SK-N-SH treated with all-trans-retinoic acid at 6 μM for 48 hours (cell line): ENCODE measurements around the gene SFXN5.
"Not testable (repeated sequence)": the region's sequence is repeated elsewhere in the genome, so short reads cannot be mapped to it uniquely, and the experiment has no call there.

Source experiments
- ATAC-seq: fragments of 200-7000 bp; cut with Tn5 transposase; 3 replicates; pipeline ENCODE4 v1.9.1; 2020; ENCODE audit warnings: mild to moderate bottlenecking, moderate library complexity
- ARNTL ChIP-seq: fragments of 450-650 bp; formaldehyde crosslinking; IDR thresholded peaks from 2 replicates; pipeline ENCODE4 v1.5.0; 2020; ENCODE audit warnings: low read depth, mild to moderate bottlenecking, moderate library complexity, borderline replicate concordance
- BACH2 ChIP-seq: fragments of 250-450 bp; sonication (Bioruptor Pico); IDR thresholded peaks from 2 replicates; pipeline ENCODE4 v1.9.0; 2021; ENCODE audit warnings: mild to moderate bottlenecking, borderline replicate concordance
- CREB5 ChIP-seq: fragments of 250-450 bp; sonication (Bioruptor Pico); IDR thresholded peaks from 2 replicates; pipeline ENCODE4 v1.5.1; 2020; ENCODE audit warnings: low read depth, mild to moderate bottlenecking, moderate library complexity
- CSDC2 ChIP-seq: fragments of 250-450 bp; sonication (Bioruptor Pico); IDR thresholded peaks from 2 replicates; pipeline ENCODE4 v1.5.0; 2020; ENCODE audit warnings: mild to moderate bottlenecking, moderate library complexity
- ESRRG ChIP-seq: fragments of 250-450 bp; sonication (Bioruptor Pico); IDR thresholded peaks from 2 replicates; pipeline ENCODE4 v1.6.1; 2021; ENCODE audit warnings: mild to moderate bottlenecking
- GLIS3 ChIP-seq: fragments of 250-450 bp; sonication (Bioruptor Pico); IDR thresholded peaks from 2 replicates; pipeline ENCODE4 v1.5.0; 2020; ENCODE audit warnings: mild to moderate bottlenecking, moderate library complexity
- ISL1 ChIP-seq: fragments of 250-450 bp; sonication (Bioruptor Pico); IDR thresholded peaks from 2 replicates; pipeline ENCODE4 v2.1.2; 2022; ENCODE audit warnings: mild to moderate bottlenecking, moderate library complexity
- OSR1 ChIP-seq: fragments of 250-450 bp; sonication (Bioruptor Pico); IDR thresholded peaks from 2 replicates; pipeline ENCODE4 v1.8.0; 2022; ENCODE audit warnings: moderate library complexity, mild to moderate bottlenecking, inconsistent platforms
- PPARA ChIP-seq: fragments of 250-450 bp; sonication (Bioruptor Pico); IDR thresholded peaks from 2 replicates; pipeline ENCODE4 v1.5.0; 2020; ENCODE audit warnings: mild to moderate bottlenecking, borderline replicate concordance
- RARB ChIP-seq: fragments of 250-450 bp; sonication (Bioruptor Pico); IDR thresholded peaks from 2 replicates; pipeline ENCODE4 v1.8.0; 2021; ENCODE audit warnings: mild to moderate bottlenecking, moderate library complexity
- TCF4 ChIP-seq: fragments of 250-450 bp; sonication (Bioruptor Pico); IDR thresholded peaks from 2 replicates; pipeline ENCODE4 v1.8.0; 2021; ENCODE audit warnings: mild to moderate bottlenecking, moderate library complexity, borderline replicate concordance
- TOX ChIP-seq: fragments of 250-450 bp; sonication (Bioruptor Pico); IDR thresholded peaks from 2 replicates; pipeline ENCODE4 v1.8.0; 2021; ENCODE audit warnings: mild to moderate bottlenecking, moderate library complexity, borderline replicate concordance
- TSHZ2 ChIP-seq: fragments of 250-450 bp; sonication (Bioruptor Pico); IDR thresholded peaks from 2 replicates; pipeline ENCODE4 v1.5.0; 2020; ENCODE audit warnings: mild to moderate bottlenecking, moderate library complexity
- ZC3H10 ChIP-seq: fragments of 250-450 bp; sonication (Bioruptor Pico); IDR thresholded peaks from 2 replicates; pipeline ENCODE4 v1.5.1; 2021; ENCODE audit warnings: mild to moderate bottlenecking, moderate library complexity
- ZFP3 ChIP-seq: fragments of 250-450 bp; sonication (Bioruptor Pico); IDR thresholded peaks from 2 replicates; pipeline ENCODE4 v1.5.0; 2020; ENCODE audit warnings: mild to moderate bottlenecking, moderate library complexity
- ZNF70 ChIP-seq: fragments of 450-650 bp; formaldehyde crosslinking; IDR thresholded peaks from 2 replicates; pipeline ENCODE4 v1.5.0; 2020; ENCODE audit warnings: mild to moderate bottlenecking, moderate library complexity
- ZNF8 ChIP-seq: fragments of 450-650 bp; formaldehyde crosslinking; IDR thresholded peaks from 2 replicates; pipeline ENCODE4 v1.5.0; 2020; ENCODE audit warnings: mild to moderate bottlenecking, moderate library complexity
- TF ChIP-seq, protein P1 (sequence below): fragments of 250-450 bp; sonication (Bioruptor Pico); IDR thresholded peaks from 2 replicates; pipeline ENCODE4 v1.8.0; 2020; ENCODE audit warnings: mild to moderate bottlenecking, moderate library complexity, borderline replicate concordance
- TF ChIP-seq, protein P2 (sequence below): fragments of 250-450 bp; sonication (Bioruptor Pico); IDR thresholded peaks from 2 replicates; pipeline ENCODE4 v1.8.0; 2021; ENCODE audit warnings: low read depth, mild to moderate bottlenecking, moderate library complexity, borderline replicate concordance

Gene SFXN5

DNA sequence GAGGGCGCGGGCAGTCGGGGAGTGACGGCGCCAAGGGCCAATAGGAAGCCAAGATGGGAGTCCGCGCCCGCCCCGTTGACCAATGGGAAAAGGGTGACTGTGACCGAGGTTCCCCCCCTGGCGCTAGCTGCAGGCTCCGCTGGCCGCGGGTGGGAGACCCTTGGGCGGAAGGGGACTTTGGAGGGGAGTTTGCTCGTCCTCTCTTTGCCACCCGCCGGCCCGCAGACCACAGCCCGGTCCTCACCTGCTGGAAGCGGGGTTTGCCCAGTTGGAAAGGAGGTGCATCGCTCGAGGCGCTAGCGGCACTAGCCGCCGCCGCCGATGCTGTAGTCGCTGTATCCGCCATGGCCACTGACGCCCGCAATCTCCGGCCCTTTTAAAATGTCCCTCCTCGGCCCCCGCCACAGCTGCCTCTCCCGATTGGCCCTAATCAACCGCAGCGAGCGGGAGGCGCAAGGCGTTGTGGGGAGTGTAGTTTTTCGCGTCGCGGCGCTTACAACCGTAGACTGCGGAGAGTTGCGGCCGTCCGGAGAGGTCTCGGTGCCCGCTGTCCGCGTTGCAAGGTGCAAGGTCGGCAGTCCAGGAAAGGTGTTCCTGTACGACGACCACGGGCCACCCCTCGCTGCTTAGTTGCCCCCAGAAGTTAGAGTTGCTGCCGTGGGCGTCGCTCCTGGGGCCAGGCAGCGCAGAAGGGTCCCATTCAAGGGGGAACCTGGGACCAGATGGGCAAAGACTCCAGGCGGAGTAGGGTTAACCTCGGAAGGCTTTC, at the start of gene SFXN5:
Gene SFXN5 (minus strand): TSS at position 353 of the 769 bp plus-strand sequence. CDS start 7 bp downstream, at position 346.
- ATAC-seq: peak; percentile 94
- TF ChIP-seq CSDC2 (CRISPR knock-in tag) (0 out of 2 replicates have a peak, but pooled peaks have one; percentile 32), OSR1 (CRISPR knock-in tag) (no peak)

DNA sequence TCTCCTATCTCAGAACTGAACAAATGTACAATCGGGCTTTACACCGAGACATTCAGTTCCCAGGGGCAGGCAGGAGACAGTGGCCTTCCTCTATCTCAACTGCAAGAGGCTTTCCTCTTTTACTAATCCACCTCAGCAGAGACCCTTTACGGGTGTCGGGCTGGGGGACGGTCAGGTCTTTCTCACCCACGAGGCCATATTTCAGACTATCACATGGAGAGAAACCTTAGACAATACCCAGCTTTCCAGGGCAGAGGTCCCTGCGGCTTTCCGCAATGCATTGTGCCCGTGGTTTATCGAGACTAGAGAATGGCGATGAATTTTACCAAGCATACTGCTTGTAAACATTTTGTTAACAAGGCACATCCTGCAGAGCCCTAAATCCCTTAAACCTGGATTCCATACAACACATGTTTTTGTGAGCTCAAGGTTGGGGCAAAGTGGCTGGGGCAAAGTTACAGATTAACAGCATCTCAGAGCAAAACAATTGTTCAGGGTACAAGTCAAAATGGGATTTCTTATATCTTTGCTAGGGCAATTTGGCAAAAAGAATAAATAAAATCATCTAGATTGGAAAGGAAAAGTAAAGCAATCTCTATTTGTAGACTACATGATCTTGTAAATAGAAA, 48.2 kb upstream of the SFXN5 start:
- not testable (repeated sequence) for ATAC-seq

- ATAC-seq: no peak
These were observed 45.9 kb upstream of the SFXN5 start for GRCh38 chr2:73117441-73117840.

GRCh38 chr2:73116182-73116960, 44.9 kb upstream of the SFXN5 start:
- ATAC-seq: no peak
- no peak for TF ChIP-seq BACH2 (CRISPR knock-in tag)
- TF ChIP-seq ISL1 (CRISPR knock-in tag): no peak
- no peak for TF ChIP-seq ZNF8 (CRISPR knock-in tag)
- TF ChIP-seq ESRRG (CRISPR knock-in tag): no peak
- TF ChIP-seq, protein P1, sequence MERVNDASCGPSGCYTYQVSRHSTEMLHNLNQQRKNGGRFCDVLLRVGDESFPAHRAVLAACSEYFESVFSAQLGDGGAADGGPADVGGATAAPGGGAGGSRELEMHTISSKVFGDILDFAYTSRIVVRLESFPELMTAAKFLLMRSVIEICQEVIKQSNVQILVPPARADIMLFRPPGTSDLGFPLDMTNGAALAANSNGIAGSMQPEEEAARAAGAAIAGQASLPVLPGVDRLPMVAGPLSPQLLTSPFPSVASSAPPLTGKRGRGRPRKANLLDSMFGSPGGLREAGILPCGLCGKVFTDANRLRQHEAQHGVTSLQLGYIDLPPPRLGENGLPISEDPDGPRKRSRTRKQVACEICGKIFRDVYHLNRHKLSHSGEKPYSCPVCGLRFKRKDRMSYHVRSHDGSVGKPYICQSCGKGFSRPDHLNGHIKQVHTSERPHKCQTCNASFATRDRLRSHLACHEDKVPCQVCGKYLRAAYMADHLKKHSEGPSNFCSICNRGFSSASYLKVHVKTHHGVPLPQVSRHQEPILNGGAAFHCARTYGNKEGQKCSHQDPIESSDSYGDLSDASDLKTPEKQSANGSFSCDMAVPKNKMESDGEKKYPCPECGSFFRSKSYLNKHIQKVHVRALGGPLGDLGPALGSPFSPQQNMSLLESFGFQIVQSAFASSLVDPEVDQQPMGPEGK (CRISPR knock-in tag): no peak
- no peak for TF ChIP-seq CREB5 (CRISPR knock-in tag)
- TF ChIP-seq RARB (CRISPR knock-in tag): no peak
- TF ChIP-seq PPARA: no peak
- TF ChIP-seq ZC3H10 (CRISPR knock-in tag): no peak
- no peak for TF ChIP-seq ARNTL (CRISPR knock-in tag)
- no peak for TF ChIP-seq GLIS3
- no peak for TF ChIP-seq CSDC2 (CRISPR knock-in tag)
- TF ChIP-seq TCF4: no peak
- no peak for TF ChIP-seq TOX (CRISPR knock-in tag)
- TF ChIP-seq, protein P2, sequence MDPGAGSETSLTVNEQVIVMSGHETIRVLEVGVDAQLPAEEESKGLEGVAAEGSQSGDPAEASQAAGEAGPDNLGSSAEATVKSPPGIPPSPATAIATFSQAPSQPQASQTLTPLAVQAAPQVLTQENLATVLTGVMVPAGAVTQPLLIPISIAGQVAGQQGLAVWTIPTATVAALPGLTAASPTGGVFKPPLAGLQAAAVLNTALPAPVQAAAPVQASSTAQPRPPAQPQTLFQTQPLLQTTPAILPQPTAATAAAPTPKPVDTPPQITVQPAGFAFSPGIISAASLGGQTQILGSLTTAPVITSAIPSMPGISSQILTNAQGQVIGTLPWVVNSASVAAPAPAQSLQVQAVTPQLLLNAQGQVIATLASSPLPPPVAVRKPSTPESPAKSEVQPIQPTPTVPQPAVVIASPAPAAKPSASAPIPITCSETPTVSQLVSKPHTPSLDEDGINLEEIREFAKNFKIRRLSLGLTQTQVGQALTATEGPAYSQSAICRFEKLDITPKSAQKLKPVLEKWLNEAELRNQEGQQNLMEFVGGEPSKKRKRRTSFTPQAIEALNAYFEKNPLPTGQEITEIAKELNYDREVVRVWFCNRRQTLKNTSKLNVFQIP (CRISPR knock-in tag): no peak
- no peak for TF ChIP-seq ZNF70 (CRISPR knock-in tag)
- TF ChIP-seq ZFP3: no peak
- no peak for TF ChIP-seq OSR1 (CRISPR knock-in tag)
- TF ChIP-seq TSHZ2 (CRISPR knock-in tag): no peak

More at GRCh38 chr2:73117441-73117840, 45.9 kb upstream of the SFXN5 start:
- TF ChIP-seq RARB (CRISPR knock-in tag): no peak
- no peak for TF ChIP-seq TSHZ2 (CRISPR knock-in tag)
- no peak for TF ChIP-seq TCF4
- TF ChIP-seq ZNF8 (CRISPR knock-in tag): no peak
- TF ChIP-seq ISL1 (CRISPR knock-in tag): no peak
